HG03045 (cell line): ENCODE data around the gene ZNF536.

Source experiments
- ATAC-seq: cut with Tn5 transposase; IDR thresholded peaks from one replicate; pipeline ENCODE4 v1.9.1; 2021; ENCODE audit warnings: mild to moderate bottlenecking, moderate library complexity; ENCODE audit not compliant: unreplicated experiment

ZNF536 gene

GRCh38 chr19:30361721-30362120 lies 10.5 kb upstream of the ZNF536 start:
- no peak for ATAC-seq

GRCh38 chr19:30362156-30362754 lies 9.9 kb upstream of the ZNF536 start:
- no peak for ATAC-seq

- ATAC-seq = no peak
Measured at GRCh38 chr19:30363073-30363472, 9.1 kb upstream of the ZNF536 start.

GRCh38 chr19:30364866-30365800 lies 7.1 kb upstream of the ZNF536 start:
- no peak for ATAC-seq

GRCh38 chr19:30366282-30366681 lies 5.9 kb upstream of the ZNF536 start:
- no peak for ATAC-seq

- ATAC-seq = no peak
Measured at GRCh38 chr19:30367006-30367405, 5.2 kb upstream of the ZNF536 start.

- ATAC-seq = no peak
Measured at GRCh38 chr19:30367421-30367820, 4.8 kb upstream of the ZNF536 start.

GRCh38 chr19:30369833-30370232 lies 2.4 kb upstream of the ZNF536 start:
- ATAC-seq = no peak

- ATAC-seq = no peak
Measured at GRCh38 chr19:30371161-30371836, 885 bp upstream of the ZNF536 start.

- no peak for ATAC-seq
Measured at GRCh38 chr19:30373593-30373992, 1.4 kb downstream of the ZNF536 start.

- ATAC-seq = no peak
Measured at GRCh38 chr19:30374539-30374864, 2.3 kb downstream of the ZNF536 start.

- no peak for ATAC-seq
Measured at GRCh38 chr19:30374865-30375552, 2.8 kb downstream of the ZNF536 start.

- no peak for ATAC-seq
Measured at GRCh38 chr19:30375553-30376031, 3.4 kb downstream of the ZNF536 start.

- no peak for ATAC-seq
Measured at GRCh38 chr19:30376272-30376671, 4.1 kb downstream of the ZNF536 start.

GRCh38 chr19:30376826-30377425 lies 4.7 kb downstream of the ZNF536 start:
- ATAC-seq = no peak

- no peak for ATAC-seq
Measured at GRCh38 chr19:30378701-30379100, 6.5 kb downstream of the ZNF536 start.

- ATAC-seq = no peak
Measured at GRCh38 chr19:30379841-30380610, 7.8 kb downstream of the ZNF536 start.

GRCh38 chr19:30381366-30381765 lies 9.2 kb downstream of the ZNF536 start:
- no peak for ATAC-seq

GRCh38 chr19:30385174-30385573 lies 13.0 kb downstream of the ZNF536 start:
- ATAC-seq = no peak

GRCh38 chr19:30385666-30386065 lies 13.5 kb downstream of the ZNF536 start:
- no peak for ATAC-seq
